H9 (cell line): Measurements from ENCODE around the gene GPC4. TPM values are rescaled to one million over a fixed set of nuclear protein-coding genes. Genes with fewer than 3 reads are reported as not detected.

Source experiments
- DNase-seq: peaks from one replicate; pipeline ENCODE4 v3.0.0-alpha.2; 2017
- H2AFZ ChIP-seq: one replicate; pipeline ENCODE4 v1.6.1; 2013; ENCODE audit warnings: mild to moderate bottlenecking, low read length, control low read depth, moderate library complexity
- H2AK5ac ChIP-seq: 2 replicates; pipeline ENCODE4 v1.6.1; 2013; ENCODE audit warnings: low read length, control low read depth, mixed read lengths; ENCODE audit not compliant: insufficient read length
- H2BK120ac ChIP-seq: one replicate; pipeline ENCODE4 v1.6.1; 2013; ENCODE audit warnings: low read depth, mild to moderate bottlenecking, low read length, control low read depth, inconsistent platforms; ENCODE audit not compliant: poor library complexity, severe bottlenecking
- H2BK12ac ChIP-seq: 2 replicates; pipeline ENCODE4 v1.6.1; 2013; ENCODE audit warnings: low read length, control low read depth, mixed read lengths, low read depth; ENCODE audit not compliant: insufficient read length
- H2BK15ac ChIP-seq: 2 replicates; pipeline ENCODE4 v1.6.1; 2013; ENCODE audit warnings: low read depth, low read length, control low read depth
- H2BK20ac ChIP-seq: one replicate; pipeline ENCODE4 v1.6.1; 2013; ENCODE audit warnings: low read depth, mild to moderate bottlenecking, low read length, control low read depth, inconsistent platforms; ENCODE audit not compliant: poor library complexity, severe bottlenecking
- H2BK5ac ChIP-seq: 2 replicates; pipeline ENCODE4 v1.6.1; 2013; ENCODE audit warnings: low read length, control low read depth, mixed read lengths; ENCODE audit not compliant: insufficient read length
- H3K14ac ChIP-seq: 2 replicates; pipeline ENCODE4 v1.6.1; 2013; ENCODE audit warnings: low read length, control low read depth; ENCODE audit not compliant: insufficient read depth
- H3K18ac ChIP-seq: 2 replicates; pipeline ENCODE4 v1.6.1; 2013; ENCODE audit warnings: low read depth, mild to moderate bottlenecking, mixed read lengths, low read length, control low read depth; ENCODE audit not compliant: insufficient read length
- H3K23ac ChIP-seq: 2 replicates; pipeline ENCODE4 v1.6.1; 2013; ENCODE audit warnings: low read length, control low read depth, mixed read lengths, low read depth; ENCODE audit not compliant: insufficient read length
- H3K23me2 ChIP-seq: 2 replicates; pipeline ENCODE4 v1.6.1; 2013; ENCODE audit warnings: low read depth, mild to moderate bottlenecking, mixed read lengths, low read length, control low read depth; ENCODE audit not compliant: insufficient read length, poor library complexity, severe bottlenecking
- H3K27ac ChIP-seq: 2 replicates; pipeline ENCODE4 v1.5.1; 2013; ENCODE audit warnings: low read length, control low read depth, mixed read lengths, low read depth; ENCODE audit not compliant: insufficient read length
- H3K27me3 ChIP-seq: 2 replicates; pipeline ENCODE4 v1.6.1; 2013; ENCODE audit warnings: low read length, control low read depth, inconsistent platforms; ENCODE audit not compliant: insufficient read depth
- H3K4ac ChIP-seq: 2 replicates; pipeline ENCODE4 v1.6.1; 2013; ENCODE audit warnings: low read depth, mild to moderate bottlenecking, control low read depth, inconsistent platforms, low read length, moderate library complexity
- H3K4me1 ChIP-seq: 2 replicates; pipeline ENCODE4 v1.6.1; 2013; ENCODE audit warnings: low read length, control low read depth, inconsistent platforms; ENCODE audit not compliant: insufficient read depth
- H3K4me2 ChIP-seq: 2 replicates; pipeline ENCODE4 v1.6.1; 2013; ENCODE audit warnings: low read length, control low read depth, mixed read lengths; ENCODE audit not compliant: insufficient read length, insufficient read depth
- H3K56ac ChIP-seq: 2 replicates; pipeline ENCODE4 v1.6.1; 2013; ENCODE audit warnings: low read depth, mild to moderate bottlenecking, mixed read lengths, low read length, control low read depth; ENCODE audit not compliant: insufficient read length
- H3K79me1 ChIP-seq: 2 replicates; pipeline ENCODE4 v1.6.1; 2013; ENCODE audit warnings: low read depth, mild to moderate bottlenecking, moderate library complexity, low read length, control low read depth, inconsistent platforms; ENCODE audit not compliant: insufficient read depth, poor library complexity, severe bottlenecking
- H3K79me2 ChIP-seq: 2 replicates; pipeline ENCODE4 v1.6.1; 2013; ENCODE audit warnings: low read length, control low read depth, inconsistent platforms; ENCODE audit not compliant: insufficient read depth
- H3K9ac ChIP-seq: 2 replicates; pipeline ENCODE4 v1.6.1; 2013; ENCODE audit warnings: low read length, control low read depth, mixed read lengths; ENCODE audit not compliant: insufficient read length; ENCODE audit errors: extremely low read depth
- H3K9me3 ChIP-seq: one replicate; pipeline ENCODE4 v1.6.1; 2013; ENCODE audit warnings: low read depth, low read length, inconsistent platforms; ENCODE audit not compliant: control insufficient read depth
- H3T11ph ChIP-seq: one replicate; pipeline ENCODE4 v1.6.1; 2013; ENCODE audit warnings: mild to moderate bottlenecking, low read length, control low read depth, inconsistent platforms
- H4K20me1 ChIP-seq: one replicate; pipeline ENCODE4 v1.6.1; 2013; ENCODE audit not compliant: control insufficient read depth, insufficient read length, insufficient read depth
- H4K5ac ChIP-seq: 2 replicates; pipeline ENCODE4 v1.6.1; 2013; ENCODE audit warnings: low read depth, mild to moderate bottlenecking, mixed read lengths, low read length, control low read depth; ENCODE audit not compliant: insufficient read length
- H4K8ac ChIP-seq: replicated peaks from 2 replicates; pipeline ENCODE4 v1.6.1; 2013; ENCODE audit warnings: low read length, control low read depth, mixed read lengths, low read depth; ENCODE audit not compliant: insufficient read length
- H4K91ac ChIP-seq: 2 replicates; pipeline ENCODE4 v1.6.1; 2013; ENCODE audit warnings: low read depth, mild to moderate bottlenecking, moderate library complexity, mixed read lengths, low read length, control low read depth; ENCODE audit not compliant: insufficient read length
- H3K27ac Mint-ChIP-seq, 3 experiments: 2 replicates in 2 of 3; 3 replicates in 1 of 3; pipeline ENCODE4 v1.8.0; 2020 to 2021; ENCODE audit warnings: mixed read lengths in 3 of 3, mild to moderate bottlenecking in 1 of 3, moderate library complexity in 1 of 3
- H3K27me3 Mint-ChIP-seq: 2 replicates; pipeline ENCODE4 v1.8.0; 2021; ENCODE audit warnings: low read depth, mild to moderate bottlenecking, moderate library complexity, mixed read lengths
- H3K36me3 Mint-ChIP-seq, 3 experiments: 2 replicates in 2 of 3; 3 replicates in 1 of 3; pipeline ENCODE4 v1.8.0; 2020 to 2021; ENCODE audit warnings: low read depth in 3 of 3, mixed read lengths in 3 of 3; ENCODE audit not compliant: insufficient read depth in 1 of 3
- H3K4me1 Mint-ChIP-seq, 2 experiments: 2 replicates each; pipeline ENCODE4 v1.8.0; 2020; ENCODE audit warnings: mixed read lengths in 2 of 2
- H3K4me3 Mint-ChIP-seq, 2 experiments: 2 replicates in 1 of 2; 3 replicates in 1 of 2; pipeline ENCODE4 v1.8.0; 2020 to 2021; ENCODE audit warnings: mild to moderate bottlenecking in 2 of 2, mixed read lengths in 2 of 2, moderate library complexity in 1 of 2
- H3K9me3 Mint-ChIP-seq, 2 experiments: 2 replicates in 1 of 2; 3 replicates in 1 of 2; pipeline ENCODE4 v1.8.0; 2020; ENCODE audit warnings: mild to moderate bottlenecking in 2 of 2, mixed read lengths in 2 of 2, moderate library complexity in 1 of 2
- CTCF ChIP-seq: fragments of 200-600 bp; sonication (generic); conservative IDR thresholded peaks from 3 replicates; pipeline ENCODE4 v1.8.0; 2021; ENCODE audit warnings: antibody characterized with exemption, mild to moderate bottlenecking
- WGBS: extraction: QIAGEN DNeasy Blood & Tissue Kit; methylation state at CpG from one replicate; pipeline ENCODE4 v1.1.7; 2013; ENCODE audit warnings: missing lambda C conversion rate, low lambda C conversion rate, mixed read lengths; ENCODE audit not compliant: insufficient read length; ENCODE audit errors: extremely low coverage; 5-methylcytosine and 5-hydroxymethylcytosine counted together
- total RNA-seq: library from RNA; stranded (reverse); gene quantifications from 2 replicates; pipeline ENCODE4 v1.2.1, GENCODE V29; 2021

The GPC4 gene
- total RNA-seq, 1 experiment from 2014 or later: 416 TPM

GRCh38 chrX:133391111-133391510 is 24.2 kb downstream of the GPC4 start:
- H4K91ac ChIP-seq: no peak overlapping the region
- no peak overlapping the region for H2BK15ac ChIP-seq
- H3K14ac ChIP-seq: no peak overlapping the region
- no peak overlapping the region for H3K27ac ChIP-seq
- no peaks in the 10 kb centered on the region for H3K9me3 ChIP-seq
- DNase-seq: no peak
- no peak overlapping the region for H3K4me2 ChIP-seq
- no peak overlapping the region for H4K5ac ChIP-seq
- no peak overlapping the region for H2BK12ac ChIP-seq
- no peak overlapping the region for H2BK5ac ChIP-seq
- peaks cover 10% of the 10 kb centered on the region for H3K79me1 ChIP-seq
- no peaks in the 10 kb centered on the region for H4K20me1 ChIP-seq
- H3K9me3 Mint-ChIP-seq: no peaks in the 10 kb centered on the region
- H4K8ac ChIP-seq: no peak overlapping the region
- H3K23ac ChIP-seq: no peak overlapping the region
- no peak overlapping the region for H3K4ac ChIP-seq
- H3K4me3 Mint-ChIP-seq: no peak overlapping the region
- peak overlapping the region in 2 of 3 experiments; percentile 27 to 71; a peak in 3 of 7 replicates for H3K27ac Mint-ChIP-seq
- no peak overlapping the region for H3T11ph ChIP-seq
- no peaks in the 10 kb centered on the region for H3K27me3 Mint-ChIP-seq
- no peak overlapping the region for H2BK20ac ChIP-seq
- peaks cover 71% of the 10 kb centered on the region for H3K79me2 ChIP-seq
- H2AK5ac ChIP-seq: no peak overlapping the region
- H3K36me3 Mint-ChIP-seq: peaks cover 4 to 56% (median 38%) of the 10 kb centered on the region in 3 experiments; a peak in 5 of 7 replicates
- H3K4me1 ChIP-seq: peaks cover 18% of the 10 kb centered on the region
- H2BK120ac ChIP-seq: no peak overlapping the region
- no peak overlapping the region for H3K18ac ChIP-seq
- H3K56ac ChIP-seq: no peak overlapping the region
- TF ChIP-seq CTCF: no peak
- no peak overlapping the region for H2AFZ ChIP-seq
- no peaks in the 10 kb centered on the region for H3K23me2 ChIP-seq
- no CpG with 5 or more reads among the region's 3 CpGs for WGBS
- H3K9ac ChIP-seq: no peak overlapping the region
- peaks cover 78 to 80% of the 10 kb centered on the region in 2 experiments for H3K4me1 Mint-ChIP-seq
- no peaks in the 10 kb centered on the region for H3K27me3 ChIP-seq
